AG09309 (cell line): ENCODE results near the gene CASQ2.
"Not testable (repeated sequence)": the region's sequence is repeated elsewhere in the genome, so short reads cannot be mapped to it uniquely, and the experiment has no call there.

Experiments
- DNase-seq: peaks from one replicate; pipeline ENCODE4 v3.0.0-alpha.2; 2010; ENCODE audit warnings: low read depth
- H3K4me3 ChIP-seq: 2 replicates; pipeline ENCODE4 v1.5.1; 2011; ENCODE audit warnings: mild to moderate bottlenecking, low read depth, low read length, moderate library complexity; ENCODE audit not compliant: control insufficient read depth
- CTCF ChIP-seq: IDR thresholded peaks from 2 replicates; pipeline ENCODE4 v1.5.1; 2011; ENCODE audit warnings: mild to moderate bottlenecking, low read depth, low read length, inconsistent platforms; ENCODE audit not compliant: insufficient read depth, control insufficient read depth; ENCODE audit errors: missing control alignments

Gene CASQ2

GRCh38 chr1:115782571-115783281 lies 14.2 kb upstream of the CASQ2 start:
- TF ChIP-seq CTCF, result no peak
- H3K4me3 ChIP-seq, result no peak overlapping the region
- peak; percentile 73 for DNase-seq

GRCh38 chr1:115781851-115782250 lies 13.3 kb upstream of the CASQ2 start:
- no peak overlapping the region for H3K4me3 ChIP-seq
- no peak for DNase-seq
- TF ChIP-seq CTCF, result no peak

GRCh38 chr1:115781343-115781742 lies 12.8 kb upstream of the CASQ2 start:
- DNase-seq, result peak; percentile 52
- H3K4me3 ChIP-seq, result no peak overlapping the region
- no peak for TF ChIP-seq CTCF

- H3K4me3 ChIP-seq, DNase-seq: not testable (repeated sequence)
Observed at GRCh38 chr1:115780655-115781054, 12.1 kb upstream of the CASQ2 start.

GRCh38 chr1:115779075-115779474 lies 10.6 kb upstream of the CASQ2 start:
- not testable (repeated sequence) for H3K4me3 ChIP-seq, DNase-seq

- peak; percentile 80 for TF ChIP-seq CTCF
- no peak overlapping the region for H3K4me3 ChIP-seq
- DNase-seq, result peak; percentile 61
Observed at GRCh38 chr1:115771847-115772457, 3.4 kb upstream of the CASQ2 start.

- DNase-seq, result no peak
- TF ChIP-seq CTCF, result no peak
- no peak overlapping the region for H3K4me3 ChIP-seq
Observed at GRCh38 chr1:115771094-115771846, 2.8 kb upstream of the CASQ2 start.
